H1 (cell line): ENCODE measurements around the gene ZMPSTE24. TPM values are rescaled to one million over a fixed set of nuclear protein-coding genes. Genes with fewer than 3 reads are reported as not detected.

Experiments used
- CTCF ChIA-PET: fragments of 300-600 bp; sonication (Branson Sonifier 250); formaldehyde crosslinking; loops from one replicate; lab custom pipeline; 2021; ENCODE audit not compliant: partially characterized antibody; lab: Charles Lee
- POLR2A ChIA-PET: fragments of 300-600 bp; sonication (Branson Sonifier 250); formaldehyde crosslinking; loops from one replicate; lab custom pipeline; 2021; ENCODE audit warnings: inconsistent platforms; ENCODE audit not compliant: partially characterized antibody; lab: Charles Lee
- DNase-seq, 2 experiments: peaks; one replicate each; pipeline versions ENCODE4 v3.0.0 to v3.0.0-alpha.2; 2010 to 2022; ENCODE audit warnings: low spot score in 2 of 2, low read depth in 1 of 2, mixed read lengths in 1 of 2
- FAIRE-seq: peaks from 2 replicates; lab custom pipeline; 2011; peaks lifted over from hg19 to GRCh38; lab: Jason Lieb, UNC
- H2AFZ ChIP-seq: 2 replicates; pipeline ENCODE4 v1.8.1; 2012; ENCODE audit warnings: low read length, inconsistent platforms
- H2AK5ac ChIP-seq: 2 replicates; pipeline ENCODE4 v1.6.1; 2013; ENCODE audit warnings: low read depth, low read length
- H2BK120ac ChIP-seq: replicated peaks from 2 replicates; pipeline ENCODE3; 2013; ENCODE audit warnings: low read depth, low read length, inconsistent platforms
- H2BK12ac ChIP-seq: 2 replicates; pipeline ENCODE4 v1.6.1; 2013; ENCODE audit warnings: low read depth, low read length
- H2BK15ac ChIP-seq: 2 replicates; pipeline ENCODE4 v1.6.1; 2013; ENCODE audit warnings: low read length
- H2BK20ac ChIP-seq: 2 replicates; pipeline ENCODE4 v1.6.1; 2013; ENCODE audit warnings: low read length
- H2BK5ac ChIP-seq: 2 replicates; pipeline ENCODE4 v1.6.1; 2013; ENCODE audit warnings: low read depth, low read length
- H3K14ac ChIP-seq: 2 replicates; pipeline ENCODE4 v1.6.1; 2013; ENCODE audit warnings: inconsistent platforms; ENCODE audit not compliant: insufficient read length
- H3K18ac ChIP-seq: 2 replicates; pipeline ENCODE4 v1.6.1; 2013; ENCODE audit warnings: low read length; ENCODE audit errors: extremely low read depth
- H3K23ac ChIP-seq: 2 replicates; pipeline ENCODE4 v1.6.1; 2013; ENCODE audit warnings: inconsistent platforms; ENCODE audit not compliant: insufficient read length
- H3K23me2 ChIP-seq: 2 replicates; pipeline ENCODE4 v1.6.1; 2013; ENCODE audit warnings: low read depth, low read length
- H3K27ac ChIP-seq: 2 replicates; pipeline ENCODE4 v1.6.1; 2011; ENCODE audit warnings: low read depth, low read length, inconsistent platforms
- H3K27me3 ChIP-seq, 4 experiments: replicated peaks in 1 of 4; 1 replicate in 1 of 4; 2 replicates in 3 of 4; pipeline versions ENCODE4 v1.6.1 to v1.8.1; 2011 to 2013; ENCODE audit warnings: low read length in 3 of 4, mild to moderate bottlenecking in 3 of 4, inconsistent platforms in 2 of 4, mixed read lengths in 2 of 4, moderate library complexity in 1 of 4; ENCODE audit not compliant: control insufficient read depth in 3 of 4, insufficient read depth in 3 of 4; ENCODE audit errors: extremely low read depth in 1 of 4
- H3K36me3 ChIP-seq, 4 experiments: 2 replicates each; pipeline versions ENCODE4 v1.6.1 to v1.8.1; 2011 to 2013; ENCODE audit warnings: mild to moderate bottlenecking in 4 of 4, low read length in 3 of 4, moderate library complexity in 2 of 4, control low read depth in 1 of 4, inconsistent platforms in 1 of 4; ENCODE audit not compliant: insufficient read depth in 4 of 4, control insufficient read depth in 2 of 4
- H3K4ac ChIP-seq: replicated peaks from 2 replicates; pipeline ENCODE3; 2013; ENCODE audit warnings: low read length, low read depth, mixed read lengths, inconsistent platforms; ENCODE audit not compliant: insufficient read length
- H3K4me1 ChIP-seq, 4 experiments: replicated peaks in 1 of 4; 1 replicate in 1 of 4; 2 replicates in 3 of 4; pipeline versions ENCODE4 v1.6.1 to v1.8.1; 2011 to 2013; ENCODE audit warnings: low read length in 3 of 4, inconsistent platforms in 2 of 4, mixed read lengths in 1 of 4; ENCODE audit not compliant: insufficient read depth in 4 of 4, control insufficient read depth in 3 of 4
- H3K4me2 ChIP-seq, 2 experiments: 2 replicates each; pipeline versions ENCODE4 v1.6.1 to v1.8.1; 2011 to 2013; ENCODE audit warnings: low read depth in 2 of 2, low read length in 2 of 2, control low read depth in 1 of 2, inconsistent platforms in 1 of 2, mild to moderate bottlenecking in 1 of 2; ENCODE audit not compliant: insufficient read depth in 1 of 2
- H3K4me3 ChIP-seq, 4 experiments: fragments of 200-600, 300-600 bp in 1 of 4; sonication (generic), shearing (Covaris generic), sonication (Bioruptor Twin) in 1 of 4; 2 replicates each; pipeline versions ENCODE4 v1.5.1 to v1.8.1; 2011 to 2016; ENCODE audit warnings: low read length in 4 of 4, low read depth in 3 of 4, control low read depth in 2 of 4, inconsistent platforms in 2 of 4, mild to moderate bottlenecking in 2 of 4, mixed read lengths in 1 of 4, moderate library complexity in 1 of 4; ENCODE audit not compliant: insufficient read depth in 2 of 4; ENCODE audit errors: extremely low read depth in 1 of 4
- H3K56ac ChIP-seq: replicated peaks from 2 replicates; pipeline ENCODE3; 2013; ENCODE audit warnings: low read depth, mild to moderate bottlenecking, mixed read lengths, low read length, inconsistent platforms; ENCODE audit not compliant: insufficient read length
- H3K79me1 ChIP-seq: 2 replicates; pipeline ENCODE4 v1.6.1; 2013; ENCODE audit warnings: low read depth, low read length, control low read depth
- H3K79me2 ChIP-seq, 2 experiments: 2 replicates each; pipeline versions ENCODE4 v1.6.1 to v1.8.1; 2012 to 2013; ENCODE audit warnings: low read length in 2 of 2, mild to moderate bottlenecking in 2 of 2, inconsistent platforms in 1 of 2; ENCODE audit not compliant: insufficient read depth in 2 of 2, control insufficient read depth in 1 of 2
- H3K9ac ChIP-seq, 4 experiments: replicated peaks in 1 of 4; 1 replicate in 1 of 4; 2 replicates in 3 of 4; pipeline versions ENCODE4 v1.6.1 to v1.8.1; 2011 to 2013; ENCODE audit warnings: low read depth in 3 of 4, low read length in 3 of 4, control low read depth in 2 of 4, mild to moderate bottlenecking in 2 of 4, moderate library complexity in 2 of 4, inconsistent platforms in 1 of 4; ENCODE audit errors: extremely low read depth in 1 of 4
- H3K9me3 ChIP-seq, 2 experiments: 2 replicates each; pipeline versions ENCODE4 v1.6.1 to v1.8.1; 2012 to 2013; ENCODE audit warnings: mild to moderate bottlenecking in 2 of 2, moderate library complexity in 2 of 2, control low read depth in 1 of 2, inconsistent platforms in 1 of 2, low read depth in 1 of 2, low read length in 1 of 2, mixed read lengths in 1 of 2; ENCODE audit not compliant: insufficient read depth in 2 of 2
- H4K20me1 ChIP-seq, 2 experiments: replicated peaks in 1 of 2; 2 replicates each; pipeline versions ENCODE3 to v1.8.1; 2011 to 2013; ENCODE audit warnings: inconsistent platforms in 2 of 2, low read length in 2 of 2, mild to moderate bottlenecking in 1 of 2; ENCODE audit not compliant: insufficient read depth in 2 of 2, control insufficient read depth in 1 of 2
- H4K5ac ChIP-seq: 2 replicates; pipeline ENCODE4 v1.6.1; 2013; ENCODE audit warnings: low read length, low read depth, mixed read lengths, inconsistent platforms; ENCODE audit not compliant: insufficient read length
- H4K8ac ChIP-seq: 2 replicates; pipeline ENCODE4 v1.8.0; 2013; ENCODE audit warnings: mild to moderate bottlenecking, moderate library complexity, low read length, inconsistent platforms; ENCODE audit not compliant: insufficient read depth; ENCODE audit errors: extremely low read depth
- H4K91ac ChIP-seq: replicated peaks from 2 replicates; pipeline ENCODE3; 2013; ENCODE audit warnings: low read length, mixed read lengths, inconsistent platforms; ENCODE audit not compliant: insufficient read length
- ATF3 ChIP-seq: IDR thresholded peaks from 2 replicates; pipeline ENCODE4 v1.6.1; 2011; ENCODE audit warnings: low read depth, mild to moderate bottlenecking, low read length; ENCODE audit not compliant: insufficient read depth
- CTCF ChIP-seq, 3 experiments: IDR thresholded peaks; 1 replicate in 2 of 3; 2 replicates in 1 of 3; pipeline versions ENCODE4 v1.5.1 to v1.6.1; 2011; ENCODE audit warnings: low read length in 3 of 3, mild to moderate bottlenecking in 3 of 3, inconsistent platforms in 2 of 3, low read depth in 1 of 3, moderate library complexity in 1 of 3; ENCODE audit not compliant: insufficient read depth in 1 of 3; ENCODE audit errors: control extremely low read depth in 1 of 3
- E2F6 ChIP-seq: IDR thresholded peaks from 2 replicates; pipeline ENCODE4 v1.6.1; 2012; ENCODE audit warnings: inconsistent platforms
- GABPA ChIP-seq: IDR thresholded peaks from 2 replicates; pipeline ENCODE4 v1.6.1; 2011; ENCODE audit warnings: mild to moderate bottlenecking, low read length, moderate library complexity, borderline replicate concordance; ENCODE audit not compliant: insufficient read depth
- JUND ChIP-seq: IDR thresholded peaks from 2 replicates; pipeline ENCODE4 v1.6.1; 2011; ENCODE audit warnings: mild to moderate bottlenecking, improper control_type of control experiment, low read length
- MAX ChIP-seq: IDR thresholded peaks from 2 replicates; pipeline ENCODE4 v1.6.1; 2012; ENCODE audit warnings: inconsistent platforms
- TBP ChIP-seq: IDR thresholded peaks from 2 replicates; pipeline ENCODE4 v1.6.1; 2011; ENCODE audit warnings: low read depth, low read length, improper control_type of control experiment
- TCF12 ChIP-seq: IDR thresholded peaks from 2 replicates; pipeline ENCODE4 v1.6.1; 2011; ENCODE audit warnings: low read depth, mild to moderate bottlenecking, low read length
- WGBS, 2 experiments: shearing (Covaris generic) in 1 of 2; methylation state at CpG; one replicate each; pipeline versions ENCODE4 v1.1.6 to v1.1.7; 2013 to 2015; ENCODE audit warnings: low lambda C conversion rate in 2 of 2, mixed read lengths in 2 of 2, inconsistent platforms in 1 of 2, low coverage in 1 of 2, missing lambda C conversion rate in 1 of 2; ENCODE audit not compliant: insufficient replicate concordance in 2 of 2, insufficient coverage in 1 of 2, insufficient read length in 1 of 2; ENCODE audit errors: extremely low coverage in 1 of 2, missing lambda C conversion rate in 1 of 2; 5-methylcytosine and 5-hydroxymethylcytosine counted together
- polyA plus RNA-seq, 7 experiments: library from polyadenylated mRNA; depleted of rRNA in 3 of 7; stranded (reverse) in 5 of 7; unstranded in 2 of 7; fragments of >200 nt in 5 of 7; fragments of 200-250 nt in 2 of 7; gene quantifications; 1 replicate in 5 of 7; 2 replicates in 1 of 7; 4 replicates in 1 of 7; pipeline versions ENCODE4 v1.2.1 to v1.2.3, GENCODE V29; 2011 to 2013; ENCODE audit warnings: missing spikeins in 2 of 7, mixed read lengths in 2 of 7
- total RNA-seq: library from RNA; stranded (reverse); fragmentation: NEBNext Ultra II Directional; extraction: Animal tissue kit (Norgen Biotek cat#: 25700); gene quantifications from 2 replicates; pipeline ENCODE4 v1.2.1, GENCODE V29; 2021

Gene ZMPSTE24
- total and polyA plus RNA-seq, 2 of the 8 experiments (the other 6 are each of a cell fraction or from before 2014, with no cell fraction given) = 12.7 to 42.9 TPM

GRCh38 chr1:40266786-40267535 lies 8.9 kb downstream of the ZMPSTE24 start:
- Histone ChIP-seq H3K79me1 (no peaks in the 10 kb centered on the region), H4K5ac (no peak overlapping the region), H3K36me3 (peaks cover 2 to 58% (median 19%) of the 10 kb centered on the region in 4 experiments; a peak in 7 of 8 replicates), H2BK120ac (no peak overlapping the region), H2BK5ac (no peak overlapping the region), H2AFZ (no peak overlapping the region), H3K56ac (no peak overlapping the region), H2BK12ac (no peak overlapping the region), H4K20me1 (peaks cover 1 to 2% of the 10 kb centered on the region in 2 experiments), H3K27me3 (no peaks in the 10 kb centered on the region), H4K8ac (no peak overlapping the region), H3K4me2 (no peak overlapping the region), H4K91ac (no peak overlapping the region), H3K9ac (no peak overlapping the region), H2BK15ac (no peak overlapping the region), H3K4me1 (no peaks in the 10 kb centered on the region), H3K79me2 (no peaks in the 10 kb centered on the region; a peak in 2 of 4 replicates), H3K4me3 (no peak overlapping the region), H2AK5ac (no peak overlapping the region), H2BK20ac (no peak overlapping the region), H3K9me3 (no peaks in the 10 kb centered on the region), H3K23me2 (no peaks in the 10 kb centered on the region; the same call in 1 of the 2 replicates), H3K14ac (no peak overlapping the region), H3K27ac (no peak overlapping the region), H3K4ac (no peak overlapping the region), H3K23ac (no peak overlapping the region), H3K18ac (no peak overlapping the region)
- ChIA-PET CTCF (interaction anchor here (0.6 to 2.0 kb wide), 5 partner anchors 7 to 98 kb away, joined by 3 to 6 read pairs (median 3); no protein-coding TSS in a partner anchor), POLR2A (interaction anchor here (1.3 to 1.5 kb wide), 2 partner anchors 8 to 13 kb away, joined by 3 read pairs; no protein-coding TSS in a partner anchor)
- DNase-seq (no peak), FAIRE-seq (no peak)
- WGBS, 2 experiments = 97% methylated on average over 6 of the region's 6 CpGs; no CpG with 5 or more reads in 1 of the 2 experiments
- TF ChIP-seq ATF3 = no peak
- TF ChIP-seq GABPA = no peak
- no peak for TF ChIP-seq JUND
- TF ChIP-seq E2F6 = no peak
- no peak for TF ChIP-seq MAX
- no peak for TF ChIP-seq CTCF (IDR thresholded peaks at IDR 0.05; ENCODE audit: control extremely low read depth in 1 of 3, insufficient read depth in 1 of 3, low read depth in 1 of 3, low read length in 3 of 3)
- TF ChIP-seq TCF12 = no peak
- no peak for TF ChIP-seq TBP
